HEK293 (cell line): ENCODE measurements around the gene TKT.

Experiments used
- CTCF ChIA-PET: fragments of 350-600 bp; formaldehyde crosslinking; extraction: SDS; loops from one replicate; lab custom pipeline; 2021; ENCODE audit warnings: antibody characterized with exemption; lab: Yijun Ruan, JAX
- POLR2A ChIA-PET: fragments of 300-600 bp; formaldehyde crosslinking; extraction: SDS; loops from one replicate; lab custom pipeline; 2020; ENCODE audit warnings: antibody characterized with exemption, inconsistent platforms; lab: Yijun Ruan, JAX
- H3K27ac ChIP-seq: fragments of 200-500 bp; sonication (Bioruptor generic); 2 replicates; pipeline ENCODE4 v1.5.1; 2014; ENCODE audit warnings: low read depth, low read length, control low read depth, inconsistent platforms; ENCODE audit errors: extremely low read depth
- H3K36me3 ChIP-seq, 2 experiments: fragments of 200-500 bp in 1 of 2; sonication (Bioruptor generic) in 1 of 2; 1 replicate in 1 of 2; 2 replicates in 1 of 2; pipeline ENCODE4 v1.5.1; 2014 to 2017; ENCODE audit warnings: inconsistent platforms in 2 of 2, low read length in 2 of 2; ENCODE audit not compliant: control insufficient read depth in 2 of 2, insufficient read depth in 1 of 2
- H3K4me1 ChIP-seq: fragments of 200-500 bp; sonication (Bioruptor generic); 2 replicates; pipeline ENCODE4 v1.5.1; 2014; ENCODE audit warnings: mild to moderate bottlenecking, low read length, inconsistent platforms; ENCODE audit not compliant: control insufficient read depth, insufficient read depth
- H3K4me3 ChIP-seq: 2 replicates; pipeline ENCODE4 v1.5.1; 2011; ENCODE audit warnings: low read depth, mild to moderate bottlenecking, control low read depth, low read length, moderate library complexity
- H3K9me3 ChIP-seq: fragments of 200-500 bp; sonication (Bioruptor generic); 2 replicates; pipeline ENCODE4 v1.5.1; 2014; ENCODE audit warnings: low read depth, low read length, inconsistent platforms; ENCODE audit not compliant: control insufficient read depth, insufficient read depth
- EGR2 ChIP-seq: fragments of 450-650 bp; formaldehyde crosslinking; IDR thresholded peaks from 2 replicates; pipeline ENCODE4 v1.5.1; 2016; ENCODE audit warnings: low read depth, missing biosample characterization, missing genetic modification characterization
- GLI4 ChIP-seq: fragments of 450-650 bp; formaldehyde crosslinking; IDR thresholded peaks from 2 replicates; pipeline ENCODE4 v1.5.1; 2016; ENCODE audit warnings: missing biosample characterization, missing genetic modification characterization
- KLF10 ChIP-seq: fragments of 450-650 bp; IDR thresholded peaks from 2 replicates; pipeline ENCODE4 v1.5.1; 2018; ENCODE audit warnings: missing biosample characterization, mild to moderate bottlenecking, missing genetic modification characterization
- KLF17 ChIP-seq: fragments of 450-650 bp; formaldehyde crosslinking; IDR thresholded peaks from 2 replicates; pipeline ENCODE4 v1.5.1; 2016; ENCODE audit warnings: missing biosample characterization, missing genetic modification characterization
- KLF7 ChIP-seq: fragments of 450-650 bp; formaldehyde crosslinking; IDR thresholded peaks from 2 replicates; pipeline ENCODE4 v1.5.1; 2016; ENCODE audit warnings: missing biosample characterization, missing genetic modification characterization, borderline replicate concordance
- SP2 ChIP-seq: fragments of 450-650 bp; formaldehyde crosslinking; IDR thresholded peaks from 2 replicates; pipeline ENCODE4 v1.5.1; 2016; ENCODE audit warnings: missing biosample characterization, missing genetic modification characterization
- TCF7L2 ChIP-seq: IDR thresholded peaks from 2 replicates; pipeline ENCODE4 v1.6.1; 2011; ENCODE audit warnings: low read depth, mild to moderate bottlenecking, inconsistent platforms, low read length, moderate library complexity, borderline replicate concordance
- ZBTB10 ChIP-seq: fragments of 450-650 bp; formaldehyde crosslinking; IDR thresholded peaks from 2 replicates; pipeline ENCODE4 v1.5.1; 2016; ENCODE audit warnings: missing biosample characterization, missing genetic modification characterization
- ZNF132 ChIP-seq: fragments of 450-650 bp; formaldehyde crosslinking; IDR thresholded peaks from 2 replicates; pipeline ENCODE4 v1.5.1; 2017; ENCODE audit warnings: missing biosample characterization, missing genetic modification characterization, borderline replicate concordance
- ZNF157 ChIP-seq: fragments of 450-650 bp; formaldehyde crosslinking; IDR thresholded peaks from 2 replicates; pipeline ENCODE4 v1.5.1; 2016; ENCODE audit warnings: missing biosample characterization, missing genetic modification characterization
- ZNF223 ChIP-seq: fragments of 450-650 bp; formaldehyde crosslinking; IDR thresholded peaks from 2 replicates; pipeline ENCODE4 v1.5.1; 2016; ENCODE audit warnings: missing biosample characterization, missing genetic modification characterization
- ZNF23 ChIP-seq: fragments of 450-650 bp; formaldehyde crosslinking; IDR thresholded peaks from 2 replicates; pipeline ENCODE4 v1.5.1; 2016; ENCODE audit warnings: missing biosample characterization, missing genetic modification characterization, borderline replicate concordance
- ZNF366 ChIP-seq: fragments of 450-650 bp; formaldehyde crosslinking; conservative IDR thresholded peaks from 2 replicates; pipeline ENCODE4 v1.5.1; 2016; ENCODE audit warnings: missing biosample characterization, missing genetic modification characterization
- ZNF530 ChIP-seq: fragments of 450-650 bp; formaldehyde crosslinking; IDR thresholded peaks from 2 replicates; pipeline ENCODE4 v1.5.1; 2016; ENCODE audit warnings: low read depth, missing biosample characterization, missing genetic modification characterization
- ZNF555 ChIP-seq: fragments of 450-650 bp; formaldehyde crosslinking; conservative IDR thresholded peaks from 2 replicates; pipeline ENCODE4 v1.5.1; 2017; ENCODE audit warnings: missing biosample characterization, mild to moderate bottlenecking, missing genetic modification characterization, inconsistent platforms
- ZNF610 ChIP-seq: fragments of 450-650 bp; formaldehyde crosslinking; IDR thresholded peaks from 2 replicates; pipeline ENCODE4 v1.5.1; 2016; ENCODE audit warnings: missing biosample characterization, missing genetic modification characterization, borderline replicate concordance
- ZNF623 ChIP-seq: fragments of 450-650 bp; formaldehyde crosslinking; IDR thresholded peaks from 2 replicates; pipeline ENCODE4 v1.5.1; 2016; ENCODE audit warnings: missing biosample characterization, missing genetic modification characterization
- ZNF626 ChIP-seq: fragments of 450-650 bp; sonication (Bioruptor Pico); formaldehyde crosslinking; IDR thresholded peaks from 2 replicates; pipeline ENCODE4 v1.5.1; 2018; ENCODE audit warnings: missing biosample characterization, missing genetic modification characterization, inconsistent platforms
- ZNF639 ChIP-seq: fragments of 450-650 bp; formaldehyde crosslinking; IDR thresholded peaks from 2 replicates; pipeline ENCODE4 v1.5.1; 2016; ENCODE audit warnings: missing biosample characterization, missing genetic modification characterization
- ZNF645 ChIP-seq: fragments of 450-650 bp; formaldehyde crosslinking; IDR thresholded peaks from 2 replicates; pipeline ENCODE4; 2016; ENCODE audit warnings: missing biosample characterization, missing genetic modification characterization
- ZNF747 ChIP-seq: fragments of 450-650 bp; formaldehyde crosslinking; IDR thresholded peaks from 2 replicates; pipeline ENCODE4 v1.5.1; 2016; ENCODE audit warnings: missing biosample characterization, missing genetic modification characterization
- ZNF830 ChIP-seq: fragments of 450-650 bp; IDR thresholded peaks from 2 replicates; pipeline ENCODE4 v1.5.0; 2018; ENCODE audit warnings: missing biosample characterization, missing genetic modification characterization, low read depth, mild to moderate bottlenecking, moderate library complexity
- ZSCAN16 ChIP-seq: fragments of 450-650 bp; formaldehyde crosslinking; IDR thresholded peaks from 2 replicates; pipeline ENCODE4 v1.5.1; 2016; ENCODE audit warnings: missing biosample characterization, missing genetic modification characterization
- ZSCAN18 ChIP-seq: fragments of 450-650 bp; formaldehyde crosslinking; IDR thresholded peaks from 2 replicates; pipeline ENCODE4 v1.5.1; 2016; ENCODE audit warnings: missing biosample characterization, missing genetic modification characterization

The TKT gene

GRCh38 chr3:53188720-53189119 lies 67.1 kb downstream of the TKT start:
- Histone ChIP-seq H3K4me1 (no peaks in the 10 kb centered on the region), H3K4me3 (no peak overlapping the region), H3K27ac (no peak overlapping the region), H3K9me3 (no peaks in the 10 kb centered on the region), H3K36me3 (peaks cover 0 to 66% of the 10 kb centered on the region in 2 experiments; a peak in 1 of 3 replicates)
- TF ChIP-seq ZNF366 (tag by site-specific recombination) (no peak), ZNF747 (tag by site-specific recombination) (no peak), ZNF157 (tag by site-specific recombination) (no peak), ZNF223 (tag by site-specific recombination) (no peak), ZSCAN18 (tag by site-specific recombination) (no peak), ZNF555 (tag by site-specific recombination) (no peak), SP2 (tag by site-specific recombination) (no peak), ZNF23 (tag by site-specific recombination) (no peak), ZNF530 (no peak), ZNF623 (tag by site-specific recombination) (no peak), ZNF639 (tag by site-specific recombination) (no peak), TCF7L2 (no peak), GLI4 (tag by site-specific recombination) (no peak), ZSCAN16 (no peak)
- ChIA-PET CTCF (no interaction called here), POLR2A (no interaction called here)

GRCh38 chr3:53188136-53188685 lies 67.6 kb downstream of the TKT start:
- POLR2A ChIA-PET: no interaction called here
- Histone ChIP-seq H3K4me1 (no peaks in the 10 kb centered on the region), H3K36me3 (peaks cover 0 to 71% of the 10 kb centered on the region in 2 experiments; a peak in 1 of 3 replicates), H3K9me3 (no peaks in the 10 kb centered on the region), H3K27ac (no peak overlapping the region), H3K4me3 (no peak overlapping the region)
- TF ChIP-seq KLF17 (tag by site-specific recombination): no peak
- TF ChIP-seq ZNF132 (tag by site-specific recombination): no peak
- TF ChIP-seq ZBTB10 (tag by site-specific recombination): no peak
- TF ChIP-seq ZNF645 (tag by site-specific recombination): no peak
- TF ChIP-seq KLF10 (tag by site-specific recombination): no peak
- no peak for TF ChIP-seq EGR2 (tag by site-specific recombination)
- no peak for TF ChIP-seq ZNF610 (tag by site-specific recombination)
- no peak for TF ChIP-seq ZNF626 (tag by site-specific recombination)
- TF ChIP-seq ZNF830 (tag by site-specific recombination): no peak
- no peak for TF ChIP-seq KLF7 (tag by site-specific recombination)
- CTCF ChIA-PET: no interaction called here
